NCI-H82 treated with DMSO at 0.1 percent for 48 hours (cell line): ENCODE measurements around the gene HIVEP2.

ENCODE experiments used
- DNase-seq: peaks from one replicate; lab custom pipeline; 2025; ENCODE audit not compliant: unreplicated experiment; lab: John Stamatoyannopoulos, UW

HIVEP2 gene

GRCh38 chr6:142708651-142709050 is 236.3 kb downstream of the HIVEP2 start:
- DNase-seq, result no peak

DNA sequence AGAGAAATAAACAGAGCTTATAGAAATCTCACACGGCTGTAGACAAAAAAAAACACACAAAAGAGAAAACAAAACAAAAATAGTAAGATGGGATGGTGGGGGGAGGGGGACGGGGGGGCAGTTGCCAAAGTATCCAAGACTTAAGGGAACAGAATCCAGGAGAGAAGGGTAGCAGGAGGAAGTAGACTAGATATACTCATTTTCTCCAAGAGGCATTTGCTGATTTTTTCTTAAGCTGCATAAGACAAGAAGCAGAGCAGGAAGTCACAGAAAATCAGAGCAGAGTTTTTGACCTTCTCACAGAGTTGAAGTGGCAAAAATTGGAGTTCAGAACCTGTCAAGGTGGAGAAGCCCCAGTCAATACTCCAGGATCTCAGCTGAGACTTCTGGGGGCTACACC is 237.7 kb downstream of the HIVEP2 start:
- DNase-seq, result no peak

DNA sequence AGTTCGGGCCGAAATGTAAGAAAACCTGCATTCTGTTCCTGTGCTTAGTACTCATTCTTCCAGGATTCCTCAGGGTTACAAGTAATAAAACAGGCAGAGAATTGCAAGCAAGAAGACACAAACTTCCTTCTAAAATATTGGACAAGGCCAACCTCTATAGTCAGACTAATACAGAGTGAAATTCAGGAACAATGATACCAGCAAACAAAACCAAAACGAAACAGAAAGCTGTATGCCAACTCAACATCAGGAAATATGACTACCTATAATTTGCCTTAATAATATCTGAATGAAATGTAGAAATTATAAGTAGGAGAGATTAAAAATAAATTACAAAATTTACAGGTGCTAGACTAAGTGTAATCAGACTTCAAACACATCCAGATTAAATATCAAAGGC is 238.8 kb downstream of the HIVEP2 start:
- no peak for DNase-seq

DNA sequence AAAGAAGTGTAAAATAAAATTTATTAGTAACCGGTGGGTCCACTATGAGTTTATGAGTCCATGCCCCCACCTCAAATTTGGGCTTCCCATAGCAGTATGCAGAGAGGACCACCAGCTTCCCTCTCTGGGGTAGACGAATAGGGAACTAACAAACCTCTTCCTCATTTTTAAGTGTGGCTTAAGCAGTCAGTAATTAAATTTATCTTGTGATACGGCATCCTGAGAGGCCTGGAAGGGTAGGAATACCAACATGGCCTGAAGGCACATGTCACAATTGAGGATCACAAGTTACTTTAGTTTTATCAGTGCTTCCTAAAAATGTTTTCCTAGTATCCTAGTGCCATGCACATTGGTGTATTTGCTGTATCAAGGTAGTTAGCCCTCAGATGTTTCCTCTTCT is 239.9 kb downstream of the HIVEP2 start:
- no peak for DNase-seq

- DNase-seq, result no peak
Observed at GRCh38 chr6:142702501-142703460, 242.2 kb downstream of the HIVEP2 start.
